Measurements from ENCODE around the gene DHRS4L2. TPM values are rescaled to one million over a fixed set of nuclear protein-coding genes. Genes with fewer than 3 reads are reported as not detected.
"Not testable (repeated sequence)": the region's sequence is repeated elsewhere in the genome, so short reads cannot be mapped to it uniquely, and the experiment has no call there.

Gene DHRS4L2
- total RNA-seq, 1 experiment from 2014 or later: 12.2 TPM

GRCh38 chr14:23993042-23993441 lies 4.3 kb downstream of the DHRS4L2 start:
- not testable (repeated sequence) for DNase-seq; H3K36me3 ChIP-seq (replicated peaks; ENCODE audit: control insufficient read depth, insufficient read depth, low read length); H3K4me3 ChIP-seq (ENCODE audit: insufficient read depth, low read depth, low read length); H3K27me3 ChIP-seq (ENCODE audit: control insufficient read depth, insufficient read depth, low read length)

DNA sequence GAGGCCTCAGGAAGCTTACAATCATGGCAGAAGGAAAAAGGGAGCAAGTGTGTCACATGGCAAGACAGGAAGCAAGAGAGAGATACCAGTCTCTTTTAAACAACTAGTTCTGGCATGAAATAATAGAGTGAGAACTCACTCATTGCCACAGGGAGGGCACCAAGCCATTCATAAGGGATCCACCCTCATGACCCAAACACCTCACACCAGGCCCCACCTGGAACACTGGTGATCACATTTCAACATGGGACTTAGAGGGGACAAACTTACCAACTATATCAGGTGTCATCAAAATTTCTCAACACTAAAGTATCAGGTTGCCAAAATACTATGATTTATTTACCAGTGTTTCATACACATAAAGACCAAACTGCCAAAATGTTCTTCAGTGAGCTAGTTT lies 7.3 kb downstream of the DHRS4L2 start:
- not testable (repeated sequence) for H3K36me3 ChIP-seq (replicated peaks; ENCODE audit: control insufficient read depth, insufficient read depth, low read length); H3K4me3 ChIP-seq (ENCODE audit: insufficient read depth, low read depth, low read length); DNase-seq; H3K27me3 ChIP-seq (ENCODE audit: control insufficient read depth, insufficient read depth, low read length)

DNA sequence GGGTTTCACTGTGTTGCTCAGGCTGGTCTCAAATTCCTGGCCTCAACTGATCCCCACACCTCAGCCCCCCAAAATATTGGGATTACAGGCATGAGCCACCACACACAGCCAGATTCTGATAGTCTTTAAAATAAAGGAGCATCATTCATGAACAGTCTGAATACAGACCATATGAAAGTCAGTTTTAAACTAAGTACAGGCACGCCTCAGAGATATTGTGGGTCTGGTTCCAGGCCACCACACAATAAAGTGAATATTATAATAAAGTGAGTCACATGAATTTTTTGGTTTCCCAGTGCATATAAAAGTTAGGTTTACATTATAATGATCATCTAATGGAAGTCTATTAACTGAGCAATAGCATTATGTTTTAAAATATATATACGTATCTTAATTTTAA lies 8.1 kb downstream of the DHRS4L2 start:
- DNase-seq; H3K36me3 ChIP-seq (replicated peaks; ENCODE audit: control insufficient read depth, insufficient read depth, low read length); H3K27me3 ChIP-seq (ENCODE audit: control insufficient read depth, insufficient read depth, low read length); H3K4me3 ChIP-seq (ENCODE audit: insufficient read depth, low read depth, low read length): not testable (repeated sequence)

DNA sequence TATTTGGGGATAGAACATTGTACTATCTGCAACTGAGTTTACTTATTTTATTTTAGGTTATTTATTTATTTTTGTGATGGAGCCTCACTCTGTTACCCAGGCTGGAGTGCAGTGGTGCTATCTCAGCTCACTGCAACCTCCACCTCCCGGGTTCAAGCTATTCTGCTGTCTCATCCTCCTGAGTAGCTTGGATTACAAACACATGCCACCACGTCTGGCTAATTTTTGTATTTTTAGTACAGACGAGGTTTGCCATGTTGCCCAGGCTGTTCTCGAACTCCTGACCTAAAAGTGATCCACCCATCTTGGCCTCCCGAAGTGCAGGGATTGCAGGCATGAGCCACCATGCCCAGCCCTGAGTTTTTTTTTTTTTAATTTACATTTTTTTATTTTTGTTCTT lies 10.9 kb downstream of the DHRS4L2 start:
- DNase-seq; H3K4me3 ChIP-seq (ENCODE audit: insufficient read depth, low read depth, low read length); H3K36me3 ChIP-seq (replicated peaks; ENCODE audit: control insufficient read depth, insufficient read depth, low read length); H3K27me3 ChIP-seq (ENCODE audit: control insufficient read depth, insufficient read depth, low read length): not testable (repeated sequence)

GRCh38 chr14:24001078-24001477 lies 12.3 kb downstream of the DHRS4L2 start:
- not testable (repeated sequence) for H3K4me3 ChIP-seq (ENCODE audit: insufficient read depth, low read depth, low read length); H3K27me3 ChIP-seq (ENCODE audit: control insufficient read depth, insufficient read depth, low read length); DNase-seq; H3K36me3 ChIP-seq (replicated peaks; ENCODE audit: control insufficient read depth, insufficient read depth, low read length)

- H3K36me3 ChIP-seq (replicated peaks; ENCODE audit: control insufficient read depth, insufficient read depth, low read length); H3K27me3 ChIP-seq (ENCODE audit: control insufficient read depth, insufficient read depth, low read length); DNase-seq; H3K4me3 ChIP-seq (ENCODE audit: insufficient read depth, low read depth, low read length): not testable (repeated sequence)
These were observed 12.9 kb downstream of the DHRS4L2 start for GRCh38 chr14:24001679-24002078.

GRCh38 chr14:24006471-24006816 lies 17.7 kb downstream of the DHRS4L2 start:
- not testable (repeated sequence) for DNase-seq; H3K36me3 ChIP-seq (replicated peaks; ENCODE audit: control insufficient read depth, insufficient read depth, low read length); H3K27me3 ChIP-seq (ENCODE audit: control insufficient read depth, insufficient read depth, low read length)
- peak overlapping the region; percentile 31 for H3K4me3 ChIP-seq (ENCODE audit: insufficient read depth, low read depth, low read length)

- peak overlapping the region; percentile 31 for H3K4me3 ChIP-seq (ENCODE audit: insufficient read depth, low read depth, low read length)
- H3K27me3 ChIP-seq (ENCODE audit: control insufficient read depth, insufficient read depth, low read length); H3K36me3 ChIP-seq (replicated peaks; ENCODE audit: control insufficient read depth, insufficient read depth, low read length); DNase-seq: not testable (repeated sequence)
These were observed 18.3 kb downstream of the DHRS4L2 start for GRCh38 chr14:24006817-24007652.

- Histone ChIP-seq H3K36me3 (replicated peaks; ENCODE audit: control insufficient read depth, insufficient read depth, low read length) (no peaks in the 10 kb centered on the region), H3K4me3 (ENCODE audit: insufficient read depth, low read depth, low read length) (no peak overlapping the region), H3K27me3 (ENCODE audit: control insufficient read depth, insufficient read depth, low read length) (no peaks in the 10 kb centered on the region; the same call in 1 of the 2 replicates)
- DNase-seq: no peak
These were observed 22.3 kb downstream of the DHRS4L2 start for GRCh38 chr14:24011051-24011450.

DNA sequence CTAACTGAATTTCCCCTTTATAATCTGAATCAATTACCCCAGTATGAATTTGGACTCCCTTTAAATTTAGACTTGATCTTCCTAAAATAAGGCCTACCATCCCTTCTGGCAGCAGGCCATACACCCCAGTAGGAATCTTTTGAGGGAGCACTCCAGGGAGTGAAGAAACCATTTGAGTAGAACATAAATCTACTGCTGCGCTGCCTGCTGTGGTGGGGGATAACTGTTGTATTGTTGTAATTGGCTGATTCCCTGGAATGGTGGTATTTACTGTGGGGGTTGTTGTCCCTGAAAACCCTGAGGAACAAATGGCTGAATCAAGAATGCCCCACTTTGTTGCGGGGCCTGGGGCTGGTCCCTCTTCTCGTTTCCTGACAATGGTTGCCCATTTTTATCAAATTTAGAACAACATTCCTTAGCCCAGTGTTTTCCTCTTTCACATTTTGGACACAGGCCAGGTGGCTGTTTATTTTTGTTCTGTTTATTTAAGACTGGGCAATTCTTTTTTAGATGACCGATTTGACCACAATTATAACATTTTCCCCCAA lies 24.1 kb downstream of the DHRS4L2 start:
- H3K4me3 ChIP-seq (ENCODE audit: insufficient read depth, low read depth, low read length); H3K36me3 ChIP-seq (replicated peaks; ENCODE audit: control insufficient read depth, insufficient read depth, low read length); H3K27me3 ChIP-seq (ENCODE audit: control insufficient read depth, insufficient read depth, low read length): not testable (repeated sequence)
- peak; percentile 14 for DNase-seq

DNA sequence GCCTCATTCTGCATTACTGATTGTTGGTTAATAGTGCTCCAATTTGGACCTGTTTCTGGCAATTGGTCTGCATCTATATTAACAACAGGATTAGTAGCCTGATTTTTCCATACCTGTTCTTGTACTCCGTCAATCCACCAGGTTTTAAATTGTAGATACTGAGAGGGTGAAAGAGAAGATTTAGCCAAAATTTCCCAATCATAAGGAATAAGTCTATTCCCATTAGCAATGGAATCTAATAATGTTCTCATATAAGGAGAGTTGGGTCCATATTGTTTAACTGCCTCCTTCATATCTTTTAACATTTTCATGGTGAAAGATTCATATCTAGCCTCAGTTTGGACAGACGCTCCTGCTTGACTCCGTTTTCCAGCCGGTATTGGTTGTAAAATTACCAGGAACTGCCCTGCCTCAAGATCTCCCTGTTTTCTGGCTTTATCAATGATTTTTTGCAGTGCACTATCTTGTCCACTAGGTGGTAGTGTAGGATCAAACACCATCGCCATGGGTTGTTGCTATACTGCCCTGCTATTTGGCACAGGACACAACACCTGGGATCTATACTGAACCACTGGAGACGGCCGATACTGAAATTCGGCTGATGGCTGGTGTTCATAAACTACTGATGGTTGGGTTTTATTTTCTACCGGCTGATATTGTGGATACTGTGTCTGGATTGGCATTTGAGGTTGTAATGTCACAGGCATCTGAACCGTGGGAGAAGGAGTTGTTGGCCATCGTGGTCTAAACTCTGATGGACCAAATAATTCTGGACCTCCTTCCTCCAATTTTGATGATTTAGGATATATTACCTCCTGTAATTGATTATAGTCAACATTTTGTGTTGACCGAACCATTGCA lies 25.2 kb downstream of the DHRS4L2 start:
- peak; percentile 81 for DNase-seq
- Histone ChIP-seq H3K4me3 (ENCODE audit: insufficient read depth, low read depth, low read length) (no peak overlapping the region), H3K27me3 (ENCODE audit: control insufficient read depth, insufficient read depth, low read length) (no peaks in the 10 kb centered on the region), H3K36me3 (replicated peaks; ENCODE audit: control insufficient read depth, insufficient read depth, low read length) (no peaks in the 10 kb centered on the region)

GRCh38 chr14:24015745-24016144 lies 27.0 kb downstream of the DHRS4L2 start:
- H3K36me3 ChIP-seq (replicated peaks; ENCODE audit: control insufficient read depth, insufficient read depth, low read length); H3K27me3 ChIP-seq (ENCODE audit: control insufficient read depth, insufficient read depth, low read length); H3K4me3 ChIP-seq (ENCODE audit: insufficient read depth, low read depth, low read length); DNase-seq: not testable (repeated sequence)

DNA sequence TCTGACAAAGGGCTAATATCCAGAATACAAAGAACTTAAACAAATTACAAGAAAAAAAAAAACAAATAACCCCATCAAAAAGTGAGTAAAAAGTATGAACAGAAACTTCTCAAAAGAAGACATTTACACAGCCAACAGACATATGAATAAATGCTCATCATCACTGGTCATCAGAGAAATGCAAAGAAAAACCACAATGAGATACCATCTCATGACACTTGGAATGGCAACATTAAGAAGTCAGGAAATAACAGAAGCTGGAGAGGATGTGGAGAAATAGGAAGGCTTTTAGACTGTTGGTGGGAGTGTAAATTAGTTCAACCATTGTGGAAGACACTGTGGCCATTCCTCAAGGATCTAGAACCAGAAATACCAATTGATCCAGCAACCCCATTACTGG lies 30.2 kb downstream of the DHRS4L2 start:
- DNase-seq; H3K4me3 ChIP-seq (ENCODE audit: insufficient read depth, low read depth, low read length); H3K36me3 ChIP-seq (replicated peaks; ENCODE audit: control insufficient read depth, insufficient read depth, low read length); H3K27me3 ChIP-seq (ENCODE audit: control insufficient read depth, insufficient read depth, low read length): not testable (repeated sequence)

- H3K27me3 ChIP-seq (ENCODE audit: control insufficient read depth, insufficient read depth, low read length); DNase-seq; H3K36me3 ChIP-seq (replicated peaks; ENCODE audit: control insufficient read depth, insufficient read depth, low read length); H3K4me3 ChIP-seq (ENCODE audit: insufficient read depth, low read depth, low read length): not testable (repeated sequence)
These were observed 31.2 kb downstream of the DHRS4L2 start for GRCh38 chr14:24019944-24020343.

- not testable (repeated sequence) for DNase-seq; H3K36me3 ChIP-seq (replicated peaks; ENCODE audit: control insufficient read depth, insufficient read depth, low read length); H3K4me3 ChIP-seq (ENCODE audit: insufficient read depth, low read depth, low read length); H3K27me3 ChIP-seq (ENCODE audit: control insufficient read depth, insufficient read depth, low read length)
These were observed 31.8 kb downstream of the DHRS4L2 start for GRCh38 chr14:24020520-24020919.
